ENCODE data around the gene OBSCN.

Gene OBSCN

DNA sequence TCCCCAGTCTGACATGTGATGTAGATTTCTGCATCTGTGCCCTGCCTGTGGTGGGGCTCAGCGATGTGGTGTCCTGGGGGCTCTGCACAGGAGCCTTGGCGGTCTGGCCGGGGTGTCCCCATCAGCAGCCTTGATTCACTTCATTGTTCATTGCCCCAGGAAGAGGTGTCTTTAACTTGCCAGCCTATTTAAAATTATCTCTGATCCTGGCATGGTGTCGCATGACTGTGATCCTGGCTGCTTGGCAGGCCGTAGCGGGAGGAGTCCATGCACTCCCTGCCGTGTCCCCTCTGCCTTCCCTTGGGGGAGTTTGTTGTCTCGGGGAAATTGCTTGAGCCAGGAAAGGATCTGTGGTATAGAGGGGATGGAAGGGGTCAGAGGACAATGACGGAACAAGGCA lies 138.9 kb downstream of the OBSCN start:
- ATAC-seq = no peak

DNA sequence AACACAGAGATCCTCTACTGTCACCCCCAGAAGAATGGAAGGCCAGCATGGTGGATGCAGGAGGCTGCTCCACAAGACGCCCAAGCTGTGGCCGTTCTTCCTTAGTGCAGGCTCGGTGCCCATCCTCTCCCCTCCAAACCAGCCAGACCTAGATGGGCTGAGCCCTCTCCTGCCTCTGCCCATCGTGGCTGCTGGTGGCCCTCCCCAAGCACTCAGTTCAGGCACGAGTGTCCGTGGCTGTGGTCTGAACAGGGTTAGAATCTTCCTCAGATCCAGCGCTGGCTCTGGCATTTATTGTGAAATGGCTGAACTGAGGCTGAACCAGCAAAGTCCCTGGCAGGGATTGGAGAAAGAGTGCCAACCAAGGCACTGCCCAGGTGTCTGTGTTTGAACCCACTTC lies 139.3 kb downstream of the OBSCN start:
- ATAC-seq = no peak

DNA sequence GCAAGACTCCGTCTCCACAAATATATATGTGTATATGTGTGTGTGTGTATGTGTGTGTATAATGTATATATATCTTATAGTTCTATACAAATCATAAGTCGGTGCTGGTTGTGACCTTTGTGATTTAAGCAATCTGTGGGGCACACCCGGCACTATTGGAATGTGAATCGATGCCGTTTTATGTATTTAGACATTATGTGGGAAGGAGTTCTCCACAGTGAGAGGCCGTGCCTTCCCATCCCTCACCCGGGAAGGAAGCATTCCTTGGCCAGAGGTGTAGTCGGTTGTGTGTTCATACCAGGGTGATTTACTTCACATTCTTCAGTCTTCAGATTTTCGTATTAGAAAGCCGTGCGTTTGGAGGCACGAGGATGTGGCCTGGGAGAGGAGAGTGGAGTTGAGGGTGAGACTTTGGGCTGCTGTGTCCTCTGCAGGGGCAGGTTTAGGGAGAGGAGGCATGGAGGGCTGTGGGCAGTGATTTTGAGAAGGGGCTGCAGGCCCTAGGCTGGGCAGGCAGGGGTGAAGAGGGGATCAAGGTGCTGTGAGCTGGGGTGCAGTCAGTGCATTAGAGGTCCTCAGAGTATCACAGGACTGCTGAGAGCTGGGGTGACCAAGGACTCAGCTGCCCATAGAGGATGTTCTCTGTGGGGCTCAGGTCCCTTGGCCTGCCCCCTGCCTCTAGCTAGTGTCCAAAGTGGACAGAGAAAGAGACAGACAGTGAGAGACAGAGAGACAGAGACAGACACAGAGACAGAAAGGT lies 141.0 kb downstream of the OBSCN start:
- ATAC-seq = no peak

DNA sequence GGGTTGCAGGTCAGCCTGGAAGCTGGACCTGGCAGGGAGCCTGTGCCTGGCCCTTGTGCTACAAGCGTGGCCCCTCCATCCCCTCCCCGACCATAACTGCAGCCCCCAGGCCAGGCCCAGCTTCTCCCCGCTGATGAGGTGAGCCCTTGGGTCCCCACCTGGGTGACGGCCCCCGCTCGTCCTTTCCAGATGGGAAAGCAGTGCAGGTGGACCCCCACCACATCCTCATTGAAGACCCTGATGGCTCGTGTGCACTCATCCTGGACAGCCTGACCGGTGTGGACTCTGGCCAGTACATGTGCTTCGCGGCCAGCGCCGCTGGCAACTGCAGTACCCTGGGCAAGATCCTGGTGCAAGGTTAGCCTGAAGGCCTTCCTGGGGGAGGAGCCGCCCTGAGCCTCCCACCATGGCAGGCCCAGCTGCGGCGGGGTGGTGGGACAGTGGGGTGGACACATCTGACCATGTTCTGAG lies 141.9 kb downstream of the OBSCN start:
- ATAC-seq = no peak

DNA sequence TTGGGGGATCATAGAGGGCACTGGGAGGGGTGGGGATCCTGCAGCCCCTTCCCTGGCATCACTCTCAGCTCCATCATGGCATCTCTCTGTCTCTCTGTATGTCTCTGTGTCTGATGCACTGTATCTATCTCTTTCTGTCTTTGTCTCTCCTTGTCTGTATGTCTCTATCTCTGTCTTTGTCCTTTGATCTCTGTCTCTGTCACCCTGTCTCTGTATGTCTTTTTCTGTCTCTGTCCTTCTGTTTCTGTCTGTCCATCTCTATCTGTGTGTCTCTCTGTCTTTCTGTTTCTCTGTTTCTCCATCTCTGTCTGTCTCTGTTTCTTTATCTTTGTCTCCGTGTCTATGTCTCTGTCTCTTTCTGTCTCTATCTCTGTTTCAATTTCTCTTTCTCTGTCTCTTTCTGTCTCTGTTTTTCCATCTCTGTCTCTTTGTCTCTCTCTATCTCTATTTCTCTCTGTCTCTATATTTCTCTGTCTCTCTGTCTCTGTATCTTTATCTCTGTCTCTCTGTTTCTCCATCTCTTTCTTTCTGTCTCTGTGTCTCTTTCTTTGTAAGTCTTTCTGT lies 142.4 kb downstream of the OBSCN start:
- no peak for ATAC-seq

DNA sequence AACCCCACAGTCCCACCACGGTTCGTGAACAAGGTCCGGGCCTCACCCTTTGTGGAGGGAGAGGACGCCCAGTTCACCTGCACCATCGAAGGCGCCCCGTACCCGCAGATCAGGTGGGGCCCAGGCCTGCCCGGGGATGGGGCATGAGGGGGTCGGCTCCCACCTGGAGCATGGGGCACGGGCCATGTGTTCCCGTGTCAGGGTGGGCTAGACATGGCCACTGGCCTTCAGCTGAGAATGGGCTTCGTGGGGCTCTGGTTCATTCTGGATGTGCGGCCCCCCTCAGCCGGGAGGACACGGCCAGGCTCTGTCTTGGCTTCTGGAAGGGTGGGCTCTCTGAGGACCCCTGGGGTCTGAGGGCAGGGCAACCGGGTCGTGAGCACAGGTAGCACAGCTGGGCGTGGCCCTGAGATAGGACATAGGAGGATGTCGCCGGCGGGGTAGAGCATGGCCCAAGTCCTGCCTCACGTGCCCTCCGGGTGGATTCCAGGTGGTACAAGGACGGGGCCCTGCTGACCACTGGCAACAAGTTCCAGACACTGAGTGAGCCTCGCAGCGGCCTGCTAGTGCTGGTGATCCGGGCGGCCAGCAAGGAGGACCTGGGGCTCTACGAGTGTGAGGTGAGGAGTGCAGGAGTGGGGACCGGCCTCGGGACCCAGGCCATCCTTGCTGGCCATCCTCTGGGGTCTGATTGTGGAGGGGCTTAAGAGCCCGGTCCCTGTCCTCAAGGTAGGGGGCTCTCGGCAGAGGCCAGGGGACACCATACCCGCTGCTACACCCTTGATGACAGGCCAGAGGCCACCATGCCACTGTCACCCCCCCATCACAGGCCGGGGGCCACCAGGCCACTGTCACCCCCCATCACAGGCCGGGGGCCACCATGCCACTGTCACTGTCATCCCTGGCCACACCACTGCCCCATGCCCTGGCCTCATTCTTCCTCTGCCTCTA lies 143.3 kb downstream of the OBSCN start:
- no peak for ATAC-seq

DNA sequence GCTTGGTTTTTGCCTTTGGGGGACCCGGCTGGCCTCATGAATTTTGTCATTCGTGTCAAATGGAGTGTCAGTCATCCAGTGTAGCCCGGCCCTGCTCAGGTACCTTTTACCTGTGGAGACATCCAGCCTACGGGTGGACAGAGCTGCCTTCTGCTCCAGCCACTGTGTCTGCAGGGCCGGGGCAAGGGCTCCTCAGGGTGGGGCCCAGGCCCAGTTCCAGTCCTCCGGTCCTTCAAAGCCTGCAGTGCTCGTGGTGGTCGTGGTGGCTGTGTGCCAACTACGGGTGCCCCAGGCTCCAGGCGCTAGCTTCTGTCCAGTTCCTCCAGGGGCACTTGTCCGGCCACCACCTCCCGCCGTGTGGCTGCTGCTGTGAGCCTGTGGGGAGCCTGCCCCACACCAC lies 144.0 kb downstream of the OBSCN start:
- ATAC-seq = no peak

DNA sequence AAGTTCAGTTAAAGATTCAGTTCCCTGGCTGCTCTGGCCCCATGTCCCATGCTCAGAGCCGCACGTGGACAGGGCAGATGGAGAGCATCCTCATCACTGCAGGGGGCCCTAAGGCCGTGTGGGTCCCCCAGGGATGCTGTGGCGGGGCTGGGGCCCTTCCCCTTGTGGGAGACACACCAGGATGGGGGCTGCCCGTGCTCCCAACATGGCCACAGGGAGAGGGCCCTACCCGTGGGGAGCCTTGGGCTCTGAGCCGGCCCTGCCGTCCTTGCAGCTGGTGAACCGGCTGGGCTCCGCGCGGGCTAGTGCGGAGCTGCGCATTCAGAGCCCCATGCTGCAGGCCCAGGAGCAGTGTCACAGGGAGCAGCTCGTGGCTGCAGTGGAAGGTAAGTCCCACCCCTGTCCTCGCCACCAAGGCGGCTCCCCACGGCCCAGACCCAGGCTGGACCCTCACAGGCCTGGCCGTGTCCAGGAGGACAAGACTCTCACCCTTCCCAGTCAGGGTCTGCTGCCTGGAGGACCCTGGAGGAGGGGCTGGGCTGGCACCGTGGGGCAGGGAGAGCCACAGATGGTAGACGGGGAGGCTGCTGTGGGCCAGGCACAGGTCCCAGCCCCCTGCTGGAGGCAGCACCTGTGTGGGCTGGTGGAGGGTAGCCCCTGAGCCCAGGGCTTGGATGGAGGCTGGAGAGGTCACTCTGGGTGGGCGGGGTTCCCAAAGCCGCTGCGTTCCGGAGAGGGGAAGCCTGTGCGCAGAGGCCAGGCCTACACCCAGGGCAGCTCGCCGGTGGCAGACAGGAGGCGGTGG lies 145.0 kb downstream of the OBSCN start:
- ATAC-seq = no peak

DNA sequence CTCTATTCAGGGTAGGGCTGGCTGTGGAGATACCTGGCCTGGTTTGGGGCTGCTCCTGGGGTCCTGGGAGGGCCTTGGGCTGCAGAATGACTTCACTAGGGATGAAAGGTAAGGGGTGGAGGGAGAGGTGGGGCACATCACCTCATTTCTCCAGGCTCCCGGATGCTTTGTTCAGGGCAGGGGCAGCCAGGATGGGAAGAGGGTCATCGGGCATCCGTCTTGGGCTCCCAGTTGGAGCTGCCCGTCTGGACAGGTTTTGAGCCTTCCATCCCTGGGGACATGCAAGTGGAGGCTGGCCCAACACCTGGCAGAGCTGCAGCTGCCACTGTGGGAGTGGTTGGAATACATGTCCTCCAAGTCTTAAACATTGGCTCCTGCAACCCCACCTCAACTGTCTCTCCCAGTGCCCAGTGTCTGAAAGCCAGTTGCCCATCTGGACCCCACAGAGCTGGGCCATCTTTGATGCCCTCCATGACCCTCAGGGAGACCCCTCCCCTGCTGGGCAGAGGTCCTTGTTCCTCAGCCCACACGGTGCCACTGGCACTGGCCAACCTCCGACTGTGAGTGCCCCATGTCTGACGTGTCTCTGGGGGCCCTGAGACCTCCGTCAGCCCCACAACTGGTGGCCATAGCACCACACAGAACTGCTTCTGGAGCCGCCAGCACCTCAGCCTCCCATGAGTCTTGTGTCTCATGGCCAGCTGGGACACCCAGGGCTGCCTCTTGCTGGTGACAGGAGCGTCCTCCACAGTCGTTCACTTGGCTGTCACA lies 145.9 kb downstream of the OBSCN start:
- ATAC-seq = no peak

DNA sequence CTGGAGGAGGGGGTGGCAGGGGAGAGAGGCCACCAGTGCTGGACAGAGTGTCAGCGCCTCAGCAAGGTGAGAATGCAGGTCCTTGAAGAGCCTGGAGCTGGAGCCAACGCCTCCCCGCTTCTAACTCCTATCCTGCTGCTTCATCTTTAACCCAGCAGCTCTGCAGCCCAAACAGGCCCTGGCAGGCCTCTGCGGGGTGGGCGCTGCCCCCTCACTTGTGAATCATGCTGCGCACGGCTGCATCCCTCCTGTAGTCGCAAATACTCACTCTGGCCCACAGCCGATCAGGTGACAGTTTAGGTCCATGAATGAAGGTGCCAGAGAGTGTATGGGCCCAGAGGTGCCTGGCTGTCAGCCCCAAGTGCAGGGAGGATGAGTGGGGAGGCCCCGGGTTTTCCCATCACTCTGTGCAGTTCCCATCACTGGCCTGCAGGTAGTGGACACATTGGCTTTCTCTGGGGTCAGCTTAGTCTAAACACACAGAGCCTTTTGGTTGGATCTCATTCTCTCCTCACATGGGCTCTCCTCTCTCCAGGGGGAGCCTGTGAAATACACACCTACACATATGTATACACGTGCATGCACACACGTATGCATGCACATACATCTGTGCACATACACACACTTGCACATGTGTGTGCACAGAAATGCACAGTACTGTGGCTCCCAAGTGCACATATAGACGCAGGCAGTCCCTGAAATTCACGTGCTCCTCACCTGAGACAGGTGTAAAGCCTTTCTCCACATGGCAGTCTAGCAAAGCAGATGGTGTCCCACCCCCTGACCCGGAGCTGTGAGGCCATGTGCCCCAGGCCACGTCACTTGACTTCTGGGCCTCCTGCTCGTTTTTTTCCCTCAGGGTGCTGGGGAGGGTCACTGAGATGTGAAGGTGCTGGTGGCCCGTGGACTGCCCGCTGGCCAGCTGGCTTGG lies 146.8 kb downstream of the OBSCN start:
- ATAC-seq = no peak

DNA sequence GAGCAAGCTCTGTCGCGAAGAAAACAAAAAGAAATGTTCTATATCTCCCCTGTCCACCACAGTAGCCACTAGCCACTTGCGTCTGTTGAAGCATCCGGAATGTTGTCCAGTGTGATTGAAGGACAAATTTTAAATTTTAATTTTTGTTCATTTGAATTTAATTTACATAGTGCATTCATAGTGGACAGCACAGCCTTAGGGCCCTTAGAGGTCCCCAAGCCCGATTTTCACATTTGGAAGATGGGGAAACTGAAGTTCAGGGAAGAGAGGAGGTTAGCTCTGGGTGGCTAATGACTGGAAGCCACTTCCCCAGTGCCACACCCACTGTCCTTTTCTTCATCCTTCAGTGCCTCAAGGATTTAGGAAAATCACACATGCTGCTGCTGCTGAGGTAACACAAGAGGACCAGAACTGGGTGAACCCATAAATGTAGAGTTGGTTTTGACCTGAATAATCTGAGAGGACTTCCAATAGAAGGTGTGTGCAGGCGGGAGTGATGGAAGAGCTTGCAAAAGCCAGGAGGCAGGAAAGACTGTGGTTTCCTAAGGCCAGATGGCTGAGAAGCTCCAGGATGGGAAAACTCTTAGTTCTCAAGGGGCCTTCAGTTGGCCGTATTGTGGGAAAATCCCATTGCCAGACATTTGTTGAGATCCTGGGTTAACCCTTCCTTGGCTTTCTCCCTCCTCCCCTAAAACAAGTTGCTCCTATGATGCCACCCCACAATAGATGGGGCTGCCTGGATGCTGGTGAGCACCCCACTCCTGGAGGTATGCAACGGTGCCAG lies 149.2 kb downstream of the OBSCN start:
- ATAC-seq = no peak

DNA sequence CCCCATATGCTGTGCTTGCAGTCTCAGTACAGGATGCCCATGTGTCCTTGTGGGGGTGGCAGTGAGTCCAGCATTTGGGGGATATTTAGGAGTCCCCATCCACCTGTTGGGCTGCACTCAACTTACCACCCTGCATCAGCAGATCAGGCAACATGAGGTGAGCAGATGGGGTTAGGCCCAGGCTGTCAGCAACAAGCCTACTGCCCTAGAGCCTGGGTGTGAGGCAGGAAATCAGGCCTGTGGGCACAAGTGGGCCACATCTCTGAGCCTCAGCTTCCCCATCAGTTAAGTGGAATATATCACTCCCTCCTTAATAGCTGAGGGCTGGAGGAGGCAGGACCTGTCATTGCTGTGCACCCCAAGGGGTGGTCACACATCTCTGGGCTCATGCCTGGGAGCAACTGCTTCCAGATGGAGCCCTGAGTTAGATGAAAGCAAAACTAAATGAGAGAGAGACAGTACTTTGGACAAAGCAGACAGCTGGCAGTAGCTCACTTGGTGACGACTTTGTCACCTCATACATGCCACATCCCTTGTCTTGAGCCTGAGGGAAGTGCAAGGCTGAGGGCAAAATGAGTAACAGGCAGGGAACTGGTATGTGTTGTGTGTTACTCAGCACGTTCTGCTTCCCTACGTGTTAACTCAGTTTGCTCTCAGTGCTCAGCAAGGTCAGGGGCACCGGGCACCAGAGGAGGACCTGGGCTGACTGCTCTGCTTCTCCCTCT lies 150.4 kb downstream of the OBSCN start:
- ATAC-seq = no peak

DNA sequence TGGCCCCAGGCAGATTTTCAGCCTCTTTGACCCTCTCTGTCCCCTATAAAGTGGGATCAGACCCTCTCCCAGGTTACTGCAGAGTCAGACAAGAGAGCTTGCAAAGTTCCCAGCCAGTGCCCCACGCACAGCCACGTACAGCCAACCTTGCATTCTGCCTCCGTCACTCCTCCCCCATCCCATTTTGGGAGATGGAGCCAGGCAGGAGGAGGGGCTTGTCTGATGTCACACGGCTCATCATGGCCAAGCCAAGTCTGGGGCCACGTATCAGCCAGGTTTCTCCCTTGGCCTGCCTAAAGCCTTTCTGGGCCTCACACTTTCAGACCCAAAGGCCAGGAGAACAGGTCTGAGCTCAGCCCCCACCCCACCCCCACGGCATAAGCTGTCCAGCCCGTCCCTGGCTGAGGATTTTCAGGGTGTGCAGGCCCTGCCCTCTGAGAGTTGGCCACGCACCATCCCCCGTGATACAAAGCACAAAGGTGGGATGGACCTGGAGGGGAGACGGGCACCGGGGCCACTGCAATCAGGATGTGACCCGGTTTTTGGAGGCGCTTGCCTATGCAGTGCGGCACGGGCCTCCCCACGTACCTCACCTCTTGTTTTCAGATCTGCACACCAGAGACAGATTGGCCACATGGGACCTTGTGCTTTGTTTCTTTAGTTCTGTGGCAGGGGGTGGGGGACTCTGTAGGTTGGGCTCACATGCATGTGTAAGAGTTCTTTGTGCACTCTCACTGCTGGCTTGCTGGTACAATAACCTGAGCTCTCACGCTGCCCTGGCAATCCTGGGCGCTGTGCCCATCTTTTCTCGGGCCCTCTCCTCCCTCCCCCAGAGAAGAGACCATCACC lies 151.1 kb downstream of the OBSCN start:
- ATAC-seq = no peak

DNA sequence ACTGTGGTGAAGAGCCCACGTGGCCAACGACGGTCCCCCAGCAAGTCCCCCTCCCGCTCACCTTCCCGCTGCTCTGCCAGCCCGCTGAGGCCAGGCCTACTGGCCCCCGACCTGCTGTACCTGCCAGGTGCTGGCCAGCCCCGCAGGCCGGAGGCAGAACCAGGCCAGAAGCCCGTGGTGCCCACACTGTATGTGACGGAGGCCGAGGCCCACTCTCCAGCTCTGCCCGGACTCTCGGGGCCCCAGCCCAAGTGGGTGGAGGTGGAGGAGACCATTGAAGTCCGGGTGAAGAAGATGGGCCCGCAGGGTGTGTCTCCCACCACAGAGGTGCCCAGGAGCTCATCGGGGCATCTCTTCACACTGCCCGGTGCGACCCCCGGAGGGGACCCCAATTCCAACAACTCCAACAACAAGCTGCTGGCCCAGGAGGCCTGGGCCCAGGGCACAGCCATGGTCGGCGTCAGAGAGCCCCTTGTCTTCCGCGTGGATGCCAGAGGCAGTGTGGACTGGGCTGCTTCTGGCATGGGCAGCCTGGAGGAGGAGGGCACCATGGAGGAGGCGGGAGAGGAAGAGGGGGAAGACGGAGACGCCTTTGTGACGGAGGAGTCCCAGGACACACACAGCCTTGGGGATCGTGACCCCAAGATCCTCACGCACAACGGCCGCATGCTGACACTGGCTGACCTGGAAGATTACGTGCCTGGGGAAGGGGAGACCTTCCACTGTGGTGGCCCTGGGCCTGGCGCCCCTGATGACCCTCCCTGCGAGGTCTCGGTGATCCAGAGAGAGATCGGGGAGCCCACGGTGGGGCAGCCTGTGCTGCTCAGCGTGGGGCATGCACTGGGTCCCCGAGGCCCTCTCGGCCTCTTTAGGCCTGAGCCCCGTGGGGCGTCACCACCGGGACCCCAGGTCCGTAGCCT lies 152.0 kb downstream of the OBSCN start:
- ATAC-seq = no peak

DNA sequence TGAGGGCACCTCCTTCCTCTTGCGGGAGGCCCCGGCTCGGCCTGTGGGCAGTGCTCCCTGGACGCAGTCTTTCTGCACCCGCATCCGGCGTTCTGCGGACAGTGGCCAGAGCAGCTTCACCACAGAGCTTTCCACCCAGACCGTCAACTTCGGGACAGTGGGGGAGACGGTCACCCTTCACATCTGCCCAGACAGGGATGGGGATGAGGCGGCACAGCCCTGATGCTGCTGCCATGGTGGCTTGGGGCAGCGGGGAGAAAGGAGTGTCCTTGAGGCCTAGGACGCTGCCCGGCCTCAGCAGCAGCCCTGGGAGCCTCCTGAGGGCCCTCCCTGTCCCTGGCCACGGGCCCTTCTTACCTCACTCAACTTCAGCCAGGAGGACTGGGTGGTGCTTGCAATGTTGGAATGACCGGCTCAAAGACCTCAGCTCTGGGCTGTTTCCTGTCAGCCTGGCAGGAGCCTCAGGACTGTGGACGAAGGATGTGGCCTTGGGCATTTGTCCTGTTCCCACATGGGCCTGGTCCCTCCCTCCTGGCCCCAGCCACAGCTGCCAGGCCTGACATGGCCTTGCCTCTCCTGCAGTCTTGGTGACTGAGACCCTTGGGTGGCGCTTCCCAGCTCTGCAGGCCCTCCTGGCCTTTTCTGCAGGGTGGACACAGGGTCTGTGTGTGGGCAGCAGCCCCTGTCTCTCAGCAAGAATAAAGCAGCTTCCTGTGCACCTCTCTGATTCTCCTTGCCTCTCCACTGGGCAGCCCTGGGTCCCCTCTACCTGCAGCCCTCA lies 152.9 kb downstream of the OBSCN start:
- no peak for ATAC-seq
